Prostate gland (tissue), 2 donors: ENCODE data around the gene MITF.

Experiments used
- CTCF ChIP-seq, 4 experiments: fragments of 200-600 bp in 2 of 4; fragments of 450-650 bp in 2 of 4; sonication (generic) in 2 of 4; IDR thresholded peaks; 1 replicate in 3 of 4; 2 replicates in 1 of 4; pipeline ENCODE4 v1.5.1; 2016 to 2019; ENCODE audit warnings: antibody characterized with exemption in 4 of 4, mild to moderate bottlenecking in 2 of 4, moderate library complexity in 2 of 4
- POLR2A ChIP-seq: fragments of 450-650 bp; IDR thresholded peaks from one replicate; pipeline ENCODE4 v1.6.1; 2016; ENCODE audit warnings: antibody characterized with exemption, mild to moderate bottlenecking

DNA sequence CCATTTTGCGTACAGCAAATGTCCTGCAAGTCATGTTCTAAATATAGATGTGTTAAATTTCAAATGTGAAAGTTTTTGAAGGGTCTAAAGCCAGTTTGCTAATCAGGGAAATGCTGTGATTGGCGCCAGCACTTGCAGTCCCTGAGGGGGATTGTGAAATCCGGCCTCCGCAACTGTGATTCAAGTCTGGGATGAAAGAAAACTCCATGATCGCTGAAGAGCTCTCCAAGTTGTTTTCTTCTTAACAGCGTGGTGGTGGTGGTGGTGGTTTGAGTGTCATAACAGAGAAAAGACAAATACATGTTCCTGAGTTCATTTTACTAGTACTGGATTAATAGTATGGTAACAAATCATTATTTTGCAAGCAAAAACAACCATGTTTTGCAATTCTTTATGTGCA lies 51.8 kb downstream of the MITF start:
- TF ChIP-seq CTCF (IDR thresholded peaks at IDR 0.05) (no peak), POLR2A (no peak)
